Measurements from ENCODE around the gene ISY1.

DNA sequence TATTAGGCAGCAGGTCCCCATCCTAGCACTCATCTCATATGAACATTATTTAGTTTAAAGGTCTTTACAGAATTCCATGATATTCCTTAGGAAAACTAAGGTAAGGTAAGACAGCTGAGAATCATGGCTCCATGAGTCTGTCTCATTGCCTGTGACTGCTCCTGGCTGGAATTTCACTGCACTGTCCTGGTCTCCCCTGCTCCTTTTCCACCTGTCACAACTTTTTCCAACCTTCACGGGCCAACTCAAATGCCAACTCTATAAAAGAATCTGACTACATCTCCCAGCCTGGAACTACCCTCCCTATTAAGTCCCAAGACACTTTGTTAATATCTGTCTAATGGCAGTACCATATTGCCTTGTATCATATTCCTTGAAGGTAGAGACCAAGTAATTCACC is 15.2 kb upstream of the ISY1 start:
- TF ChIP-seq, protein P1, sequence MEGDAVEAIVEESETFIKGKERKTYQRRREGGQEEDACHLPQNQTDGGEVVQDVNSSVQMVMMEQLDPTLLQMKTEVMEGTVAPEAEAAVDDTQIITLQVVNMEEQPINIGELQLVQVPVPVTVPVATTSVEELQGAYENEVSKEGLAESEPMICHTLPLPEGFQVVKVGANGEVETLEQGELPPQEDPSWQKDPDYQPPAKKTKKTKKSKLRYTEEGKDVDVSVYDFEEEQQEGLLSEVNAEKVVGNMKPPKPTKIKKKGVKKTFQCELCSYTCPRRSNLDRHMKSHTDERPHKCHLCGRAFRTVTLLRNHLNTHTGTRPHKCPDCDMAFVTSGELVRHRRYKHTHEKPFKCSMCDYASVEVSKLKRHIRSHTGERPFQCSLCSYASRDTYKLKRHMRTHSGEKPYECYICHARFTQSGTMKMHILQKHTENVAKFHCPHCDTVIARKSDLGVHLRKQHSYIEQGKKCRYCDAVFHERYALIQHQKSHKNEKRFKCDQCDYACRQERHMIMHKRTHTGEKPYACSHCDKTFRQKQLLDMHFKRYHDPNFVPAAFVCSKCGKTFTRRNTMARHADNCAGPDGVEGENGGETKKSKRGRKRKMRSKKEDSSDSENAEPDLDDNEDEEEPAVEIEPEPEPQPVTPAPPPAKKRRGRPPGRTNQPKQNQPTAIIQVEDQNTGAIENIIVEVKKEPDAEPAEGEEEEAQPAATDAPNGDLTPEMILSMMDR (IDR thresholded peaks at IDR 0.05) = no peak
- no peak for TF ChIP-seq POLR2A (IDR thresholded peaks at IDR 0.05)
- TF ChIP-seq POLR2AphosphoS5 (IDR thresholded peaks at IDR 0.05) = no peak
- no peak for TF ChIP-seq EP300 (IDR thresholded peaks at IDR 0.05)

All from stomach (tissue), 4 donors.